ENCODE measurements around the gene ASCC1. TPM values are rescaled to one million over a fixed set of nuclear protein-coding genes. Genes with fewer than 3 reads are reported as not detected.

ASCC1 gene
- total and polyA plus RNA-seq, 4 donors, result 30.6 to 57.1 (median 49.6) TPM

- Histone ChIP-seq H3K27me3 (ENCODE audit: control insufficient read depth, insufficient read depth, low read length) (no peaks in the 10 kb centered on the region), H3K4me3 (ENCODE audit: low read depth, low read length) (no peak overlapping the region), H3K4me1 (ENCODE audit: control insufficient read depth, insufficient read depth, low read length) (peaks cover 18% of the 10 kb centered on the region), H3K36me3 (ENCODE audit: control insufficient read depth, insufficient read depth, low read length) (peaks cover 41% of the 10 kb centered on the region), H3K9me3 (ENCODE audit: control insufficient read depth, insufficient read depth, low read length) (no peaks in the 10 kb centered on the region), H3K27ac (ENCODE audit: low read depth, low read length) (no peak overlapping the region)
- 52% methylated on average over 13 of the region's 21 CpGs for WGBS (ENCODE audit: insufficient coverage)
- no peak for DNase-seq (ENCODE audit: low read depth in 4 of 6, low spot score in 6 of 6)
Observed at GRCh38 chr10:72058989-72059842, 156.9 kb downstream of the ASCC1 start.

GRCh38 chr10:72058347-72058898, 157.7 kb downstream of the ASCC1 start:
- Histone ChIP-seq H3K27me3 (ENCODE audit: control insufficient read depth, insufficient read depth, low read length) (no peaks in the 10 kb centered on the region), H3K9me3 (ENCODE audit: control insufficient read depth, insufficient read depth, low read length) (no peaks in the 10 kb centered on the region), H3K4me3 (ENCODE audit: low read depth, low read length) (no peak overlapping the region), H3K4me1 (ENCODE audit: control insufficient read depth, insufficient read depth, low read length) (peaks cover 18% of the 10 kb centered on the region), H3K27ac (ENCODE audit: low read depth, low read length) (no peak overlapping the region), H3K36me3 (ENCODE audit: control insufficient read depth, insufficient read depth, low read length) (peaks cover 33% of the 10 kb centered on the region)
- DNase-seq (ENCODE audit: low read depth in 4 of 6, low spot score in 6 of 6), result no peak
- WGBS (ENCODE audit: insufficient coverage), result 100% methylated on average over 2 of the region's 12 CpGs

- DNase-seq (ENCODE audit: low read depth in 4 of 6, low spot score in 6 of 6), result peak in 2 of 6 donors; percentile 36 to 51
- H3K4me3 ChIP-seq (ENCODE audit: low read depth, low read length), result no peak overlapping the region
Observed at GRCh38 chr10:72056932-72057751, 158.9 kb downstream of the ASCC1 start.

GRCh38 chr10:72056113-72056512, 160.0 kb downstream of the ASCC1 start:
- Histone ChIP-seq H3K4me1 (ENCODE audit: control insufficient read depth, insufficient read depth, low read length) (peaks cover 14% of the 10 kb centered on the region), H3K27me3 (ENCODE audit: control insufficient read depth, insufficient read depth, low read length) (no peaks in the 10 kb centered on the region), H3K4me3 (ENCODE audit: low read depth, low read length) (no peak overlapping the region), H3K27ac (ENCODE audit: low read depth, low read length) (no peak overlapping the region), H3K9me3 (ENCODE audit: control insufficient read depth, insufficient read depth, low read length) (no peaks in the 10 kb centered on the region), H3K36me3 (ENCODE audit: control insufficient read depth, insufficient read depth, low read length) (peaks cover 10% of the 10 kb centered on the region)
- DNase-seq (ENCODE audit: low read depth in 4 of 6, low spot score in 6 of 6), result no peak
- WGBS (ENCODE audit: insufficient coverage), result 90% methylated on average over 3 of the region's 5 CpGs

More at GRCh38 chr10:72056932-72057751, 158.9 kb downstream of the ASCC1 start:
- WGBS (ENCODE audit: insufficient coverage), result 53% methylated on average over 23 of the region's 25 CpGs
- Histone ChIP-seq H3K27ac (ENCODE audit: low read depth, low read length) (peak overlapping the region; percentile 15), H3K9me3 (ENCODE audit: control insufficient read depth, insufficient read depth, low read length) (no peaks in the 10 kb centered on the region), H3K36me3 (ENCODE audit: control insufficient read depth, insufficient read depth, low read length) (peaks cover 20% of the 10 kb centered on the region), H3K27me3 (ENCODE audit: control insufficient read depth, insufficient read depth, low read length) (no peaks in the 10 kb centered on the region), H3K4me1 (ENCODE audit: control insufficient read depth, insufficient read depth, low read length) (peaks cover 14% of the 10 kb centered on the region)

- no peaks in the 10 kb centered on the region for H3K36me3 ChIP-seq (ENCODE audit: control insufficient read depth, insufficient read depth, low read length)
- DNase-seq (ENCODE audit: low read depth in 4 of 6, low spot score in 6 of 6), result no peak
- H3K4me1 ChIP-seq (ENCODE audit: control insufficient read depth, insufficient read depth, low read length), result peaks cover 14% of the 10 kb centered on the region
- WGBS (ENCODE audit: insufficient coverage), result 90% methylated on average over 7 of the region's 7 CpGs
- no peak overlapping the region for H3K4me3 ChIP-seq (ENCODE audit: low read depth, low read length)
- H3K27ac ChIP-seq (ENCODE audit: low read depth, low read length), result no peak overlapping the region
- no peaks in the 10 kb centered on the region for H3K9me3 ChIP-seq (ENCODE audit: control insufficient read depth, insufficient read depth, low read length)
- no peaks in the 10 kb centered on the region for H3K27me3 ChIP-seq (ENCODE audit: control insufficient read depth, insufficient read depth, low read length)
Observed at GRCh38 chr10:72053690-72054089, 162.4 kb downstream of the ASCC1 start.

- no peaks in the 10 kb centered on the region for H3K36me3 ChIP-seq (ENCODE audit: control insufficient read depth, insufficient read depth, low read length)
- no peaks in the 10 kb centered on the region for H3K27me3 ChIP-seq (ENCODE audit: control insufficient read depth, insufficient read depth, low read length)
- no peak overlapping the region for H3K4me3 ChIP-seq (ENCODE audit: low read depth, low read length)
- H3K4me1 ChIP-seq (ENCODE audit: control insufficient read depth, insufficient read depth, low read length), result no peaks in the 10 kb centered on the region
- DNase-seq (ENCODE audit: low read depth in 4 of 6, low spot score in 6 of 6), result no peak
- no peak overlapping the region for H3K27ac ChIP-seq (ENCODE audit: low read depth, low read length)
- no peaks in the 10 kb centered on the region for H3K9me3 ChIP-seq (ENCODE audit: control insufficient read depth, insufficient read depth, low read length)
- WGBS (ENCODE audit: insufficient coverage), result 94% methylated on average over 2 of the region's 3 CpGs
Observed at GRCh38 chr10:72050873-72051272, 165.2 kb downstream of the ASCC1 start.

- peaks cover 2% of the 10 kb centered on the region for H3K4me1 ChIP-seq (ENCODE audit: control insufficient read depth, insufficient read depth, low read length)
- 74% methylated on average over 2 of the region's 5 CpGs for WGBS (ENCODE audit: insufficient coverage)
- no peaks in the 10 kb centered on the region for H3K9me3 ChIP-seq (ENCODE audit: control insufficient read depth, insufficient read depth, low read length)
- H3K27me3 ChIP-seq (ENCODE audit: control insufficient read depth, insufficient read depth, low read length), result no peaks in the 10 kb centered on the region
- H3K27ac ChIP-seq (ENCODE audit: low read depth, low read length), result no peak overlapping the region
- DNase-seq (ENCODE audit: low read depth in 4 of 6, low spot score in 6 of 6), result no peak
- no peaks in the 10 kb centered on the region for H3K36me3 ChIP-seq (ENCODE audit: control insufficient read depth, insufficient read depth, low read length)
- no peak overlapping the region for H3K4me3 ChIP-seq (ENCODE audit: low read depth, low read length)
Observed at GRCh38 chr10:72049969-72050781, 165.9 kb downstream of the ASCC1 start.

- H3K27ac ChIP-seq (ENCODE audit: low read depth, low read length), result no peak overlapping the region
- H3K4me3 ChIP-seq (ENCODE audit: low read depth, low read length), result no peak overlapping the region
- peaks cover 9% of the 10 kb centered on the region for H3K4me1 ChIP-seq (ENCODE audit: control insufficient read depth, insufficient read depth, low read length)
- H3K36me3 ChIP-seq (ENCODE audit: control insufficient read depth, insufficient read depth, low read length), result no peaks in the 10 kb centered on the region
- no peaks in the 10 kb centered on the region for H3K9me3 ChIP-seq (ENCODE audit: control insufficient read depth, insufficient read depth, low read length)
- 93% methylated on average over 1 of the region's 1 CpG for WGBS (ENCODE audit: insufficient coverage)
- no peaks in the 10 kb centered on the region for H3K27me3 ChIP-seq (ENCODE audit: control insufficient read depth, insufficient read depth, low read length)
- no peak for DNase-seq (ENCODE audit: low read depth in 4 of 6, low spot score in 6 of 6)
Observed at GRCh38 chr10:72049472-72049871, 166.6 kb downstream of the ASCC1 start.

Measured in spinal cord (tissue), 10 donors.